Epithelial cell of proximal tubule (primary cell): Measurements from ENCODE around the gene ETFA. TPM values are rescaled to one million over a fixed set of nuclear protein-coding genes. Genes with fewer than 3 reads are reported as not detected.
"Not testable (repeated sequence)": the region's sequence is repeated elsewhere in the genome, so short reads cannot be mapped to it uniquely, and the experiment has no call there.

ENCODE experiments used
- DNase-seq: peaks from one replicate; pipeline ENCODE4 v3.0.0-alpha.2; 2011; ENCODE audit warnings: low read depth
- H3K4me3 ChIP-seq: 2 replicates; pipeline ENCODE4 v1.5.1; 2011; ENCODE audit warnings: low read depth, mild to moderate bottlenecking, low read length
- CTCF ChIP-seq: conservative IDR thresholded peaks from 2 replicates; pipeline ENCODE4 v1.5.1; 2012; ENCODE audit warnings: low read depth, mild to moderate bottlenecking, low read length
- total RNA-seq: library from RNA; depleted of rRNA; stranded (reverse); fragments of >200 nt; gene quantifications from 2 replicates; pipeline ENCODE4 v1.2.3, GENCODE V29; 2015

Gene ETFA
- total RNA-seq, 1 donor from 2014 or later, result 117 TPM

DNA sequence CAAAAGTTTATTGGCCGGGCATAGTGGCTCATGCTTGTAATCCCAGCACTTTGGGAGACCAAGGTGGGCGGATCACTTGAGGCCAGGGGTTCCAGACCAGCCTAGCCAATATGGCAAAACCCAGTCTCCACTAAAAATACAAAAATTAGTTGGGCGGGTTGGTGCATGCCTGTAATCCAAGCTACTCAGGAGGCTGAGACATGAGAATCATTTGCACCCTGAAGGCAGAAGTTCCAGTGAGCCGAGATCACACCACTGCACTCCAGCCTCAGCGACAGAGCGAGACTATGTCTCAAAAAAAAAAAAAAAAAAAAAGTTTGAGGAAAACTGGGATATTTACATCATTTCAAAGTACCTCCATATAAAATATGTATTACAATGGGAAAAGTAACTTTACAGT is 40.4 kb downstream of the ETFA start:
- DNase-seq, result no peak
- TF ChIP-seq CTCF, result no peak
- no peak overlapping the region for H3K4me3 ChIP-seq

- no peak for DNase-seq
- no peak for TF ChIP-seq CTCF
These were observed 44.2 kb downstream of the ETFA start for GRCh38 chr15:76267077-76267476.

DNA sequence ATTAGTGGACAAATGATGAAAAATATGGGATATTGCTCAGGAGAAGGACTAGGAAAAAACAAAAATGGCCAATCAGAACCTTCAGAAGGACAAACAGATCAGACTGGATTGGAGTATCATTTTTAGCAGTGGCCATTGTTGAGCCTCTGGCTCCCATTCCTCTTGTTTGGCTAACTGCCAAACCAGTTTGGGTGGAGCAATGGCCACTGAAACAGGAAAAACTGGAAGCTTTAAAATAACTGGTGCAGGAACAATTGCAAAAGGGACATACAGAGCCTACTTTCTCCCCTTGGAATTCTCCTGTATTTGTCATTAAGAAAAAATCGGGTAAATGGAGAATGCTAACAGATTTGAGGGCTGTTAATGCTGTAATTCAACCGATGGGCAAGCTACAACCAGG is 45.5 kb downstream of the ETFA start:
- DNase-seq, H3K4me3 ChIP-seq: not testable (repeated sequence)

More at GRCh38 chr15:76267077-76267476, 44.2 kb downstream of the ETFA start:
- no peak overlapping the region for H3K4me3 ChIP-seq

GRCh38 chr15:76260246-76260938 is 50.9 kb downstream of the ETFA start:
- no peak for TF ChIP-seq CTCF
- no peak for DNase-seq
- H3K4me3 ChIP-seq, result no peak overlapping the region

DNA sequence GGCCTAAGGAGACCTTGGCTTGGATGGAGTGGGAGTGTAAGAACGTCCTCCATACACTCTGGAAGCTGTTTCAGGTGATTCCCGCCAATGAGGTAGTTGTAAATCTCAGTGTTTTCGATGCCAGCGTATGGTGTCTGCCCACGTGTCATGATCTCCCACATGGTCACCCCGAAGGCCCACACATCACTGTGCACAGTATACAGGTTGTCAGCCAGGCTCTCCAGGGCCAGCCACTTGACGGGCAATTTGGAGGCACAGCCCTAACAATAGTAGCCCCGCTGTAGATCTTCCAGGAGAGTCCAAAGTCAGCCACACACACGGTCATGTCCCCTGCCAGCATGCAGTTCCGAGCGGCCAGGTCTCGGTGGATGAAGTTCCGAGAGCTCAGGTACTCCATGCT is 51.9 kb downstream of the ETFA start:
- no peak overlapping the region for H3K4me3 ChIP-seq
- TF ChIP-seq CTCF, result no peak
- no peak for DNase-seq

DNA sequence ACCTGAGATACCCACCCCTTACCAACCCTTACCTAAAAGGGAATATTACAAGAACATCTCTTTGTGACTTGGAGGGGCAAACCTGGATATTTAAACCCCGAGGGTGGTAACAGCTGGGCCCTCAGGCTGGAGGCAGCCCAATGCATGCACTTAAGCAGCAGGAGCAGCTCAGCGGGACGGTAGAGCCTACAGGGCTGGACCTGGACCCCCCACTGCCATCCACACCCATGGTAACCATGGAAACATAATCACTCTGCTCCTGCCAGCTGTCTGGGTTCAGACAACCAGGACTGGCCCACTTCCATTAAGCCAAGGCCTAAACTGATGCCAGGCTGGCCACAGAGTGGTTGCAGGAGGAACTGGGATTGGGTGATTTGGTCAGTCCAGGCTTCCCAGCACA is 52.8 kb downstream of the ETFA start:
- no peak overlapping the region for H3K4me3 ChIP-seq
- no peak for DNase-seq
- no peak for TF ChIP-seq CTCF

GRCh38 chr15:76253691-76254473 is 57.4 kb downstream of the ETFA start:
- DNase-seq, result no peak
- no peak overlapping the region for H3K4me3 ChIP-seq
- no peak for TF ChIP-seq CTCF
